SK-N-SH (cell line): ENCODE data around the gene SPTB. TPM values are rescaled to one million over a fixed set of nuclear protein-coding genes. Genes with fewer than 3 reads are reported as not detected.

Source experiments
- CTCF ChIA-PET: fragments of 300-600, 350-600 bp; formaldehyde crosslinking; extraction: SDS; loops from one replicate; lab custom pipeline; 2021; lab: Yijun Ruan, JAX
- POLR2A ChIA-PET: fragments of 350-600 bp; sonication (Branson Sonifier 250); formaldehyde crosslinking; extraction: SDS; loops from one replicate; lab custom pipeline; 2020; ENCODE audit warnings: antibody characterized with exemption, inconsistent platforms; lab: Yijun Ruan, JAX
- DNase-seq: peaks from one replicate; pipeline ENCODE4 v3.0.0; 2012
- H2AFZ ChIP-seq: fragments of 200-600 bp; sonication (generic); 2 replicates; pipeline ENCODE4 v1.8.1; 2016; ENCODE audit warnings: antibody characterized with exemption, mild to moderate bottlenecking, low read depth
- H3F3A ChIP-seq: fragments of 200-600 bp; sonication (generic); replicated peaks from 2 replicates; pipeline ENCODE3; 2016; ENCODE audit warnings: antibody characterized with exemption, mild to moderate bottlenecking; ENCODE audit not compliant: insufficient read depth
- H3K27ac ChIP-seq, 2 experiments: fragments of 200-500 bp in 1 of 2; fragments of 200-600 bp in 1 of 2; sonication (Bioruptor generic) in 1 of 2; sonication (generic), shearing (Covaris generic) in 1 of 2; 2 replicates each; pipeline versions ENCODE4 v1.5.1 to v1.6.1; 2014 to 2016; ENCODE audit warnings: low read depth in 2 of 2, inconsistent platforms in 1 of 2, low read length in 1 of 2, mild to moderate bottlenecking in 1 of 2, mixed read lengths in 1 of 2
- H3K27me3 ChIP-seq: fragments of 200-600 bp; sonication (generic), shearing (Covaris generic); 2 replicates; pipeline ENCODE4 v1.6.1; 2016; ENCODE audit warnings: mixed run types; ENCODE audit not compliant: insufficient read depth
- H3K36me3 ChIP-seq, 2 experiments: fragments of 200-500 bp in 1 of 2; fragments of 200-600 bp in 1 of 2; sonication (Bioruptor generic) in 1 of 2; sonication (generic) in 1 of 2; replicated peaks in 1 of 2; 2 replicates each; pipeline versions ENCODE3 to v1.5.1; 2014 to 2016; ENCODE audit warnings: low read length in 1 of 2, mild to moderate bottlenecking in 1 of 2; ENCODE audit not compliant: insufficient read depth in 2 of 2, control insufficient read depth in 1 of 2
- H3K4me1 ChIP-seq, 2 experiments: fragments of 200-500 bp in 1 of 2; fragments of 200-600 bp in 1 of 2; sonication (Bioruptor generic) in 1 of 2; sonication (generic), shearing (Covaris generic) in 1 of 2; 2 replicates each; pipeline versions ENCODE4 v1.5.1 to v1.6.1; 2014 to 2016; ENCODE audit warnings: low read depth in 1 of 2, low read length in 1 of 2, mixed run types in 1 of 2; ENCODE audit not compliant: insufficient read depth in 2 of 2, control insufficient read depth in 1 of 2
- H3K4me2 ChIP-seq: fragments of 200-600 bp; sonication (generic), shearing (Covaris generic); 2 replicates; pipeline ENCODE4 v1.6.1; 2017; ENCODE audit warnings: mixed run types
- H3K4me3 ChIP-seq, 2 experiments: fragments of 200-500 bp in 1 of 2; fragments of 200-600 bp in 1 of 2; sonication (Bioruptor generic) in 1 of 2; sonication (generic), shearing (Covaris generic) in 1 of 2; 2 replicates each; pipeline versions ENCODE4 v1.5.1 to v1.8.1; 2014 to 2016; ENCODE audit warnings: low read depth in 2 of 2, inconsistent platforms in 1 of 2, low read length in 1 of 2, mild to moderate bottlenecking in 1 of 2, mixed read lengths in 1 of 2, moderate library complexity in 1 of 2
- H3K79me2 ChIP-seq: fragments of 200-600 bp; sonication (generic); 2 replicates; pipeline ENCODE4 v1.8.1; 2017; ENCODE audit warnings: mild to moderate bottlenecking; ENCODE audit not compliant: insufficient read depth
- H3K9ac ChIP-seq: fragments of 200-600 bp; sonication (generic); 2 replicates; pipeline ENCODE4 v1.6.1; 2017; ENCODE audit warnings: mixed run types
- H3K9me2 ChIP-seq: fragments of 200-600 bp; sonication (generic); 2 replicates; pipeline ENCODE4 v1.6.1; 2017; ENCODE audit warnings: mixed run types
- H3K9me3 ChIP-seq: fragments of 200-600 bp; sonication (generic); 2 replicates; pipeline ENCODE4 v1.6.1; 2017; ENCODE audit warnings: mixed run types, mild to moderate bottlenecking, moderate library complexity
- H4K20me1 ChIP-seq: fragments of 200-600 bp; sonication (generic); 2 replicates; pipeline ENCODE4 v1.6.1; 2017; ENCODE audit warnings: mild to moderate bottlenecking, mixed run types; ENCODE audit not compliant: insufficient read depth
- CHD2 ChIP-seq: fragments of 150-350 bp; IDR thresholded peaks from 2 replicates; pipeline ENCODE4 v1.6.1; 2018; ENCODE audit warnings: low read length; ENCODE audit not compliant: partially characterized antibody
- FOXJ3 ChIP-seq: sonication (generic); formaldehyde crosslinking; IDR thresholded peaks from 2 replicates; pipeline ENCODE4 v1.5.1; 2020; ENCODE audit warnings: mild to moderate bottlenecking, missing genetic modification reagents
- FOXM1 ChIP-seq: IDR thresholded peaks from 2 replicates; pipeline ENCODE4 v1.4.0; 2012; ENCODE audit warnings: low read depth, mild to moderate bottlenecking
- GABPA ChIP-seq: IDR thresholded peaks from 2 replicates; pipeline ENCODE4 v1.4.0; 2012; ENCODE audit warnings: low read depth, mild to moderate bottlenecking
- MEF2A ChIP-seq: IDR thresholded peaks from 2 replicates; pipeline ENCODE4 v1.4.0; 2012; ENCODE audit warnings: low read depth, borderline replicate concordance
- NFIC ChIP-seq: IDR thresholded peaks from 2 replicates; pipeline ENCODE4 v1.4.0; 2012; ENCODE audit warnings: borderline replicate concordance
- RCOR1 ChIP-seq: fragments of 150-350 bp; IDR thresholded peaks from 2 replicates; pipeline ENCODE4 v1.6.1; 2017; ENCODE audit warnings: antibody characterized with exemption, low read length
- RFX5 ChIP-seq: IDR thresholded peaks from 2 replicates; pipeline ENCODE4 v1.6.1; 2012; ENCODE audit warnings: mild to moderate bottlenecking, improper control_type of control experiment, low read length
- SIN3A ChIP-seq: IDR thresholded peaks from 2 replicates; pipeline ENCODE4 v1.6.1; 2012; ENCODE audit warnings: low read depth, mild to moderate bottlenecking, low read length, moderate library complexity, borderline replicate concordance
- TAF1 ChIP-seq: IDR thresholded peaks from 2 replicates; pipeline ENCODE4 v1.6.1; 2012; ENCODE audit warnings: low read depth, mild to moderate bottlenecking, low read length, moderate library complexity, borderline replicate concordance
- TEAD4 ChIP-seq: IDR thresholded peaks from 2 replicates; pipeline ENCODE4 v1.4.0; 2012; ENCODE audit warnings: mild to moderate bottlenecking, borderline replicate concordance; ENCODE audit not compliant: insufficient read depth
- YY1 ChIP-seq: IDR thresholded peaks from 2 replicates; pipeline ENCODE4 v1.4.0; 2012; ENCODE audit warnings: low read depth, mild to moderate bottlenecking
- WGBS: methylation state at CpG from one replicate; pipeline ENCODE4 v1.1.6; 2017; ENCODE audit warnings: low lambda C conversion rate; 5-methylcytosine and 5-hydroxymethylcytosine counted together
- polyA plus RNA-seq, 3 experiments: library from polyadenylated mRNA; depleted of rRNA; stranded (reverse); fragments of >200 nt; gene quantifications; 2 replicates each; pipeline ENCODE4 v1.2.3, GENCODE V29; 2012
- TF ChIP-seq, protein P1 (sequence below): fragments of 150-350 bp; IDR thresholded peaks from 2 replicates; pipeline ENCODE4 v1.6.1; 2017; ENCODE audit warnings: antibody characterized with exemption, low read length, low read depth, borderline replicate concordance
- TF ChIP-seq, protein P2 (sequence below): IDR thresholded peaks from 2 replicates; pipeline ENCODE4 v1.4.0; 2012; ENCODE audit warnings: low read depth, borderline replicate concordance
- TF ChIP-seq, protein P3 (sequence below): fragments of 150-350 bp; IDR thresholded peaks from 2 replicates; pipeline ENCODE4 v1.6.1; 2016; ENCODE audit warnings: mild to moderate bottlenecking, low read depth, low read length

Gene SPTB
- polyA plus RNA-seq, 1 of the 3 experiments (the other 2 are of a cell fraction): 0.15 TPM

DNA sequence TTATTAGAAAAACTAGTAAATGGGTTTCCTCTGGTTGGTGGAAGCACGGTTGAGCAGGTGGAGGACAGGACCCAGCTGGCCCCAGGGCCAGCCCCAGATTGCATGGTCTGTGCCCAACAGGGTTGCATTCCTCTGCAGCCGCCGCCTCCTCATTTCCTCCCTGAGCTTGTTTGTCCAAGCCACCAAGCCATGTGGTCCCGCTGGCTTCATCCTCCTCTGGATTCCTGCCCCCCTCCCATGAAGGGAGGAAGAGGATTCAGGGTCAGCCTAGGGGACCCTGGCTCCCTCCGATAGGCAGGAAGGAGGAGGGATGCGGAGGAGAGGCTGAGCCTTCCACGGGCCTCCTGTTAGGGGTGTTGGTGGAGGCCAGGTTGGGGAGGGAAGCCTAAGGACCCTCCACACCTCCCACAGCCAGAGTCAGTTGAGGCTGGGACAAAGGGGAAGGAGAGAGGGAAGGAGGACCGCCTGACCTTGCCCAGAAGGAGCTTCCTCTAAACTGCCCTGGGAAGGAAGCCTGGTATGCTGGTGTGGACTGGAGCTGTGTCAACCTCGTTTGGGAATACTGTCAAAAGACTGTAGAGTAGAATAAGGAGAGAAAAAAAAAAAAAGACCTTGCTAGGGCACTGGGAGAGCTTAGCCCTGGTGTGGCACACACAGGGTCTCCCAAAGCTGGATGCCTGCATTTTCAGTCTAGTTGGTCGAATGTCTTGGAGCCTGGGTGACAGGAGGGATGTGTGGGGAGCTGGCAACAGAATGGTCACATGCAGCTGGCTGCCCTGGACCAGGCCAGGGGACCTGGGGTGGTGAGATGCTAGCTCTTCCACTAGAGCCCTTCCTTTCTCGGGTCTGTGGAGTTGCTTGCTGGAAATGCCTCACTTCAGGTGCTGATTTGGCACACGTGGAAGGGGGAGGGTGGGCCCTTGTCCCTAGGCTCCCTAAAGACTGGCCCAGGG is 133.1 kb downstream of the SPTB start:
- TF ChIP-seq MEF2A (no peak), CHD2 (no peak), YY1 (no peak), TAF1 (no peak), RCOR1 (no peak), TEAD4 (no peak), FOXJ3 (no peak), RFX5 (no peak), NFIC (no peak), GABPA (no peak), SIN3A (no peak), FOXM1 (no peak)
- TF ChIP-seq, protein P1, sequence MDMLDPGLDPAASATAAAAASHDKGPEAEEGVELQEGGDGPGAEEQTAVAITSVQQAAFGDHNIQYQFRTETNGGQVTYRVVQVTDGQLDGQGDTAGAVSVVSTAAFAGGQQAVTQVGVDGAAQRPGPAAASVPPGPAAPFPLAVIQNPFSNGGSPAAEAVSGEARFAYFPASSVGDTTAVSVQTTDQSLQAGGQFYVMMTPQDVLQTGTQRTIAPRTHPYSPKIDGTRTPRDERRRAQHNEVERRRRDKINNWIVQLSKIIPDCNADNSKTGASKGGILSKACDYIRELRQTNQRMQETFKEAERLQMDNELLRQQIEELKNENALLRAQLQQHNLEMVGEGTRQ: no peak
- TF ChIP-seq, protein P2, sequence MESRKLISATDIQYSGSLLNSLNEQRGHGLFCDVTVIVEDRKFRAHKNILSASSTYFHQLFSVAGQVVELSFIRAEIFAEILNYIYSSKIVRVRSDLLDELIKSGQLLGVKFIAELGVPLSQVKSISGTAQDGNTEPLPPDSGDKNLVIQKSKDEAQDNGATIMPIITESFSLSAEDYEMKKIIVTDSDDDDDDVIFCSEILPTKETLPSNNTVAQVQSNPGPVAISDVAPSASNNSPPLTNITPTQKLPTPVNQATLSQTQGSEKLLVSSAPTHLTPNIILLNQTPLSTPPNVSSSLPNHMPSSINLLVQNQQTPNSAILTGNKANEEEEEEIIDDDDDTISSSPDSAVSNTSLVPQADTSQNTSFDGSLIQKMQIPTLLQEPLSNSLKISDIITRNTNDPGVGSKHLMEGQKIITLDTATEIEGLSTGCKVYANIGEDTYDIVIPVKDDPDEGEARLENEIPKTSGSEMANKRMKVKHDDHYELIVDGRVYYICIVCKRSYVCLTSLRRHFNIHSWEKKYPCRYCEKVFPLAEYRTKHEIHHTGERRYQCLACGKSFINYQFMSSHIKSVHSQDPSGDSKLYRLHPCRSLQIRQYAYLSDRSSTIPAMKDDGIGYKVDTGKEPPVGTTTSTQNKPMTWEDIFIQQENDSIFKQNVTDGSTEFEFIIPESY: no peak
- TF ChIP-seq, protein P3, sequence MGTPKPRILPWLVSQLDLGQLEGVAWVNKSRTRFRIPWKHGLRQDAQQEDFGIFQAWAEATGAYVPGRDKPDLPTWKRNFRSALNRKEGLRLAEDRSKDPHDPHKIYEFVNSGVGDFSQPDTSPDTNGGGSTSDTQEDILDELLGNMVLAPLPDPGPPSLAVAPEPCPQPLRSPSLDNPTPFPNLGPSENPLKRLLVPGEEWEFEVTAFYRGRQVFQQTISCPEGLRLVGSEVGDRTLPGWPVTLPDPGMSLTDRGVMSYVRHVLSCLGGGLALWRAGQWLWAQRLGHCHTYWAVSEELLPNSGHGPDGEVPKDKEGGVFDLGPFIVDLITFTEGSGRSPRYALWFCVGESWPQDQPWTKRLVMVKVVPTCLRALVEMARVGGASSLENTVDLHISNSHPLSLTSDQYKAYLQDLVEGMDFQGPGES: no peak
- Histone ChIP-seq H3K4me2 (no peak overlapping the region), H3K79me2 (no peaks in the 10 kb centered on the region), H3F3A (peaks cover 6% of the 10 kb centered on the region), H3K4me3 (no peak overlapping the region), H3K27ac (no peak overlapping the region), H3K4me1 (no peaks in the 10 kb centered on the region), H4K20me1 (no peaks in the 10 kb centered on the region), H2AFZ (no peak overlapping the region), H3K27me3 (no peaks in the 10 kb centered on the region), H3K9ac (no peak overlapping the region), H3K9me3 (no peaks in the 10 kb centered on the region), H3K36me3 (peaks cover 3 to 28% of the 10 kb centered on the region in 2 experiments), H3K9me2 (no peaks in the 10 kb centered on the region)
- no peak for DNase-seq
- ChIA-PET CTCF (interaction anchor here (1.3 to 1.7 kb wide), 2 partner anchors 10 to 75 kb away, joined by 3 to 4 read pairs; no protein-coding TSS in a partner anchor), POLR2A (no interaction called here)
- whole genome bisulfite sequencing: 90% methylated on average over 10 of the region's 12 CpGs
